H9 (cell line): ENCODE data around the gene HSD17B12. TPM values are rescaled to one million over a fixed set of nuclear protein-coding genes. Genes with fewer than 3 reads are reported as not detected.

Source experiments
- DNase-seq: peaks from one replicate; pipeline ENCODE4 v3.0.0-alpha.2; 2017
- H2AFZ ChIP-seq: one replicate; pipeline ENCODE4 v1.6.1; 2013; ENCODE audit warnings: mild to moderate bottlenecking, low read length, control low read depth, moderate library complexity
- H2AK5ac ChIP-seq: 2 replicates; pipeline ENCODE4 v1.6.1; 2013; ENCODE audit warnings: low read length, control low read depth, mixed read lengths; ENCODE audit not compliant: insufficient read length
- H2BK120ac ChIP-seq: one replicate; pipeline ENCODE4 v1.6.1; 2013; ENCODE audit warnings: low read depth, mild to moderate bottlenecking, low read length, control low read depth, inconsistent platforms; ENCODE audit not compliant: poor library complexity, severe bottlenecking
- H2BK12ac ChIP-seq: 2 replicates; pipeline ENCODE4 v1.6.1; 2013; ENCODE audit warnings: low read length, control low read depth, mixed read lengths, low read depth; ENCODE audit not compliant: insufficient read length
- H2BK15ac ChIP-seq: 2 replicates; pipeline ENCODE4 v1.6.1; 2013; ENCODE audit warnings: low read depth, low read length, control low read depth
- H2BK20ac ChIP-seq: one replicate; pipeline ENCODE4 v1.6.1; 2013; ENCODE audit warnings: low read depth, mild to moderate bottlenecking, low read length, control low read depth, inconsistent platforms; ENCODE audit not compliant: poor library complexity, severe bottlenecking
- H2BK5ac ChIP-seq: 2 replicates; pipeline ENCODE4 v1.6.1; 2013; ENCODE audit warnings: low read length, control low read depth, mixed read lengths; ENCODE audit not compliant: insufficient read length
- H3K14ac ChIP-seq: 2 replicates; pipeline ENCODE4 v1.6.1; 2013; ENCODE audit warnings: low read length, control low read depth; ENCODE audit not compliant: insufficient read depth
- H3K18ac ChIP-seq: 2 replicates; pipeline ENCODE4 v1.6.1; 2013; ENCODE audit warnings: low read depth, mild to moderate bottlenecking, mixed read lengths, low read length, control low read depth; ENCODE audit not compliant: insufficient read length
- H3K23ac ChIP-seq: 2 replicates; pipeline ENCODE4 v1.6.1; 2013; ENCODE audit warnings: low read length, control low read depth, mixed read lengths, low read depth; ENCODE audit not compliant: insufficient read length
- H3K23me2 ChIP-seq: 2 replicates; pipeline ENCODE4 v1.6.1; 2013; ENCODE audit warnings: low read depth, mild to moderate bottlenecking, mixed read lengths, low read length, control low read depth; ENCODE audit not compliant: insufficient read length, poor library complexity, severe bottlenecking
- H3K27ac ChIP-seq: 2 replicates; pipeline ENCODE4 v1.5.1; 2013; ENCODE audit warnings: low read length, control low read depth, mixed read lengths, low read depth; ENCODE audit not compliant: insufficient read length
- H3K27me3 ChIP-seq: 2 replicates; pipeline ENCODE4 v1.6.1; 2013; ENCODE audit warnings: low read length, control low read depth, inconsistent platforms; ENCODE audit not compliant: insufficient read depth
- H3K4ac ChIP-seq: 2 replicates; pipeline ENCODE4 v1.6.1; 2013; ENCODE audit warnings: low read depth, mild to moderate bottlenecking, control low read depth, inconsistent platforms, low read length, moderate library complexity
- H3K4me1 ChIP-seq: 2 replicates; pipeline ENCODE4 v1.6.1; 2013; ENCODE audit warnings: low read length, control low read depth, inconsistent platforms; ENCODE audit not compliant: insufficient read depth
- H3K4me2 ChIP-seq: 2 replicates; pipeline ENCODE4 v1.6.1; 2013; ENCODE audit warnings: low read length, control low read depth, mixed read lengths; ENCODE audit not compliant: insufficient read length, insufficient read depth
- H3K56ac ChIP-seq: 2 replicates; pipeline ENCODE4 v1.6.1; 2013; ENCODE audit warnings: low read depth, mild to moderate bottlenecking, mixed read lengths, low read length, control low read depth; ENCODE audit not compliant: insufficient read length
- H3K79me1 ChIP-seq: 2 replicates; pipeline ENCODE4 v1.6.1; 2013; ENCODE audit warnings: low read depth, mild to moderate bottlenecking, moderate library complexity, low read length, control low read depth, inconsistent platforms; ENCODE audit not compliant: insufficient read depth, poor library complexity, severe bottlenecking
- H3K79me2 ChIP-seq: 2 replicates; pipeline ENCODE4 v1.6.1; 2013; ENCODE audit warnings: low read length, control low read depth, inconsistent platforms; ENCODE audit not compliant: insufficient read depth
- H3K9ac ChIP-seq: 2 replicates; pipeline ENCODE4 v1.6.1; 2013; ENCODE audit warnings: low read length, control low read depth, mixed read lengths; ENCODE audit not compliant: insufficient read length; ENCODE audit errors: extremely low read depth
- H3K9me3 ChIP-seq: one replicate; pipeline ENCODE4 v1.6.1; 2013; ENCODE audit warnings: low read depth, low read length, inconsistent platforms; ENCODE audit not compliant: control insufficient read depth
- H3T11ph ChIP-seq: one replicate; pipeline ENCODE4 v1.6.1; 2013; ENCODE audit warnings: mild to moderate bottlenecking, low read length, control low read depth, inconsistent platforms
- H4K20me1 ChIP-seq: one replicate; pipeline ENCODE4 v1.6.1; 2013; ENCODE audit not compliant: control insufficient read depth, insufficient read length, insufficient read depth
- H4K5ac ChIP-seq: 2 replicates; pipeline ENCODE4 v1.6.1; 2013; ENCODE audit warnings: low read depth, mild to moderate bottlenecking, mixed read lengths, low read length, control low read depth; ENCODE audit not compliant: insufficient read length
- H4K8ac ChIP-seq: replicated peaks from 2 replicates; pipeline ENCODE4 v1.6.1; 2013; ENCODE audit warnings: low read length, control low read depth, mixed read lengths, low read depth; ENCODE audit not compliant: insufficient read length
- H4K91ac ChIP-seq: 2 replicates; pipeline ENCODE4 v1.6.1; 2013; ENCODE audit warnings: low read depth, mild to moderate bottlenecking, moderate library complexity, mixed read lengths, low read length, control low read depth; ENCODE audit not compliant: insufficient read length
- H3K27ac Mint-ChIP-seq, 3 experiments: 2 replicates in 2 of 3; 3 replicates in 1 of 3; pipeline ENCODE4 v1.8.0; 2020 to 2021; ENCODE audit warnings: mixed read lengths in 3 of 3, mild to moderate bottlenecking in 1 of 3, moderate library complexity in 1 of 3
- H3K27me3 Mint-ChIP-seq: 2 replicates; pipeline ENCODE4 v1.8.0; 2021; ENCODE audit warnings: low read depth, mild to moderate bottlenecking, moderate library complexity, mixed read lengths
- H3K36me3 Mint-ChIP-seq, 3 experiments: 2 replicates in 2 of 3; 3 replicates in 1 of 3; pipeline ENCODE4 v1.8.0; 2020 to 2021; ENCODE audit warnings: low read depth in 3 of 3, mixed read lengths in 3 of 3; ENCODE audit not compliant: insufficient read depth in 1 of 3
- H3K4me1 Mint-ChIP-seq, 2 experiments: 2 replicates each; pipeline ENCODE4 v1.8.0; 2020; ENCODE audit warnings: mixed read lengths in 2 of 2
- H3K4me3 Mint-ChIP-seq, 2 experiments: 2 replicates in 1 of 2; 3 replicates in 1 of 2; pipeline ENCODE4 v1.8.0; 2020 to 2021; ENCODE audit warnings: mild to moderate bottlenecking in 2 of 2, mixed read lengths in 2 of 2, moderate library complexity in 1 of 2
- H3K9me3 Mint-ChIP-seq, 2 experiments: 2 replicates in 1 of 2; 3 replicates in 1 of 2; pipeline ENCODE4 v1.8.0; 2020; ENCODE audit warnings: mild to moderate bottlenecking in 2 of 2, mixed read lengths in 2 of 2, moderate library complexity in 1 of 2
- CTCF ChIP-seq: fragments of 200-600 bp; sonication (generic); conservative IDR thresholded peaks from 3 replicates; pipeline ENCODE4 v1.8.0; 2021; ENCODE audit warnings: antibody characterized with exemption, mild to moderate bottlenecking
- WGBS: extraction: QIAGEN DNeasy Blood & Tissue Kit; methylation state at CpG from one replicate; pipeline ENCODE4 v1.1.7; 2013; ENCODE audit warnings: missing lambda C conversion rate, low lambda C conversion rate, mixed read lengths; ENCODE audit not compliant: insufficient read length; ENCODE audit errors: extremely low coverage; 5-methylcytosine and 5-hydroxymethylcytosine counted together
- total RNA-seq: library from RNA; stranded (reverse); gene quantifications from 2 replicates; pipeline ENCODE4 v1.2.1, GENCODE V29; 2021

The HSD17B12 gene
- total RNA-seq, 1 experiment from 2014 or later: 111 TPM

- Histone ChIP-seq H2BK12ac (no peak overlapping the region), H3K23ac (no peak overlapping the region), H2BK20ac (no peak overlapping the region), H2AK5ac (no peak overlapping the region), H2BK5ac (no peak overlapping the region), H3K4me2 (no peak overlapping the region), H3K79me1 (peaks cover 8% of the 10 kb centered on the region), H2BK15ac (no peak overlapping the region), H3K4ac (no peak overlapping the region), H3K23me2 (no peaks in the 10 kb centered on the region), H3K14ac (no peak overlapping the region), H3K79me2 (peaks cover 6% of the 10 kb centered on the region; the same call in 1 of the 2 replicates), H3K4me1 (no peaks in the 10 kb centered on the region), H4K8ac (no peak overlapping the region), H2BK120ac (no peak overlapping the region), H2AFZ (no peak overlapping the region), H4K91ac (no peak overlapping the region), H3K9me3 (no peaks in the 10 kb centered on the region), H4K5ac (no peak overlapping the region), H3T11ph (no peak overlapping the region), H3K18ac (no peak overlapping the region), H3K9ac (no peak overlapping the region), H3K56ac (no peak overlapping the region), H4K20me1 (no peaks in the 10 kb centered on the region), H3K27ac (no peak overlapping the region), H3K27me3 (no peaks in the 10 kb centered on the region)
- WGBS: no CpG with 5 or more reads among the region's 3 CpGs
- no peak for DNase-seq
- TF ChIP-seq CTCF: no peak
- Mint-ChIP-seq H3K36me3 (peaks cover 2 to 11% (median 6%) of the 10 kb centered on the region in 3 experiments; a peak in 6 of 7 replicates), H3K4me1 (peaks cover 10% of the 10 kb centered on the region in 2 experiments), H3K4me3 (no peak overlapping the region), H3K9me3 (no peaks in the 10 kb centered on the region), H3K27ac (0 out of 7 replicates have a peak overlapping the region, but pooled peaks of 2 of the 3 experiments have one; percentile 1 to 26), H3K27me3 (no peaks in the 10 kb centered on the region)
These were observed 66.1 kb downstream of the HSD17B12 start for GRCh38 chr11:43746670-43747069.
